ENCODE measurements around the gene XXYLT1. TPM values are rescaled to one million over a fixed set of nuclear protein-coding genes. Genes with fewer than 3 reads are reported as not detected.

XXYLT1 gene
- total and polyA plus RNA-seq, 2 of the 4 experiments (the other 2 are of a cell fraction) = 14.7 to 18.1 TPM

GRCh38 chr3:195265363-195265976 lies 5.5 kb downstream of the XXYLT1 start:
- intact Hi-C loops (cut with micrococcal nuclease) = no loop called here
- Histone ChIP-seq H2AK5ac (ENCODE audit: low read depth, low read length) (no peak overlapping the region), H3K14ac (replicated peaks; ENCODE audit: low read depth, low read length) (no peak overlapping the region), H2BK120ac (ENCODE audit: low read depth, low read length) (no peak overlapping the region), H3K27me3 (ENCODE audit: control insufficient read depth, insufficient read depth, low read length) (no peaks in the 10 kb centered on the region), H3K4me2 (ENCODE audit: low read depth, low read length) (no peak overlapping the region), H3K9me1 (ENCODE audit: insufficient read depth, low read length) (peaks cover 18% of the 10 kb centered on the region; the same call in 1 of the 2 replicates), H2AFZ (replicated peaks; ENCODE audit: low read length, poor library complexity) (no peak overlapping the region), H2BK5ac (ENCODE audit: low read depth, low read length, poor library complexity, severe bottlenecking) (no peak overlapping the region), H3K23ac (ENCODE audit: low read depth, low read length) (no peak overlapping the region), H4K8ac (ENCODE audit: low read depth in 2 of 2, low read length in 2 of 2) (no peak overlapping the region), H4K5ac (ENCODE audit: low read depth, low read length) (no peak overlapping the region), H3K56ac (ENCODE audit: extremely low read depth, insufficient read depth, low read length) (no peak overlapping the region), H3K79me1 (ENCODE audit: low read depth in 1 of 2, low read length in 2 of 2) (peaks cover 32 to 77% of the 10 kb centered on the region in 2 experiments), H4K91ac (ENCODE audit: insufficient read depth, low read depth, low read length) (no peak overlapping the region), H2BK20ac (ENCODE audit: low read depth, low read length) (no peak overlapping the region), H4K20me1 (ENCODE audit: insufficient read depth, low read length) (peaks cover 16% of the 10 kb centered on the region), H3K27ac (ENCODE audit: insufficient read depth, low read length) (no peak overlapping the region), H2AK9ac (replicated peaks; ENCODE audit: low read depth, low read length, poor library complexity) (no peak overlapping the region), H2BK15ac (ENCODE audit: low read depth, low read length) (no peak overlapping the region), H3K9ac (ENCODE audit: low read depth, low read length) (no peak overlapping the region), H3K4ac (ENCODE audit: low read depth, low read length) (no peak overlapping the region), H3K4me3 (ENCODE audit: insufficient read depth, low read depth, low read length) (no peak overlapping the region), H3K36me3 (ENCODE audit: control insufficient read depth, insufficient read depth, low read length) (peaks cover 3% of the 10 kb centered on the region; the same call in 1 of the 2 replicates), H3K4me1 (ENCODE audit: control insufficient read depth, insufficient read depth, low read length) (peaks cover 7% of the 10 kb centered on the region), H3K18ac (ENCODE audit: low read depth, low read length) (no peak overlapping the region), H3K9me3 (ENCODE audit: control insufficient read depth, insufficient read depth, low read length) (no peaks in the 10 kb centered on the region)
- in situ Hi-C loops (cut with MboI; ENCODE audit: low sequenced_read_pairs) = loop anchor here (5.0 kb wide), 1 partner anchor 588 kb away; no protein-coding TSS in a partner anchor
- dilution Hi-C loops (cut with HindIII; ENCODE audit: low sequenced_read_pairs, unreplicated experiment) = no loop called here
- ATAC-seq (ENCODE audit: low read depth) = no peak
- CTCF ChIA-PET = interaction anchor here (0.7 kb wide), 1 partner anchor 391 kb away, joined by 3 read pairs; no protein-coding TSS in a partner anchor
- DNase-seq = no peak
- whole genome bisulfite sequencing, 2 experiments (ENCODE audit: extremely low coverage in 2 of 2, insufficient read length in 1 of 2) = 91% methylated on average over 5 of the region's 13 CpGs; no CpG with 5 or more reads in 1 of the 2 experiments
- TF ChIP-seq POLR2A (IDR thresholded peaks at IDR 0.05; ENCODE audit: low read depth, low read length) = no peak
- no peak for TF ChIP-seq MXI1 (IDR thresholded peaks at IDR 0.05; ENCODE audit: borderline replicate concordance, low read depth, low read length)
- no peak for TF ChIP-seq BHLHE40 (IDR thresholded peaks at IDR 0.05; ENCODE audit: low read depth, low read length)
- TF ChIP-seq FOS (IDR thresholded peaks at IDR 0.05; ENCODE audit: low read depth, low read length) = no peak
- no peak for TF ChIP-seq RFX5 (IDR thresholded peaks at IDR 0.05; ENCODE audit: low read depth, low read length)
- TF ChIP-seq MAFK (IDR thresholded peaks at IDR 0.05; ENCODE audit: low read depth, low read length) = no peak
- TF ChIP-seq, protein P1, sequence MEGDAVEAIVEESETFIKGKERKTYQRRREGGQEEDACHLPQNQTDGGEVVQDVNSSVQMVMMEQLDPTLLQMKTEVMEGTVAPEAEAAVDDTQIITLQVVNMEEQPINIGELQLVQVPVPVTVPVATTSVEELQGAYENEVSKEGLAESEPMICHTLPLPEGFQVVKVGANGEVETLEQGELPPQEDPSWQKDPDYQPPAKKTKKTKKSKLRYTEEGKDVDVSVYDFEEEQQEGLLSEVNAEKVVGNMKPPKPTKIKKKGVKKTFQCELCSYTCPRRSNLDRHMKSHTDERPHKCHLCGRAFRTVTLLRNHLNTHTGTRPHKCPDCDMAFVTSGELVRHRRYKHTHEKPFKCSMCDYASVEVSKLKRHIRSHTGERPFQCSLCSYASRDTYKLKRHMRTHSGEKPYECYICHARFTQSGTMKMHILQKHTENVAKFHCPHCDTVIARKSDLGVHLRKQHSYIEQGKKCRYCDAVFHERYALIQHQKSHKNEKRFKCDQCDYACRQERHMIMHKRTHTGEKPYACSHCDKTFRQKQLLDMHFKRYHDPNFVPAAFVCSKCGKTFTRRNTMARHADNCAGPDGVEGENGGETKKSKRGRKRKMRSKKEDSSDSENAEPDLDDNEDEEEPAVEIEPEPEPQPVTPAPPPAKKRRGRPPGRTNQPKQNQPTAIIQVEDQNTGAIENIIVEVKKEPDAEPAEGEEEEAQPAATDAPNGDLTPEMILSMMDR (conservative IDR thresholded peaks at IDR 0.05; ENCODE audit: low read depth, low read length) = no peak
- no peak for TF ChIP-seq SMC3 (IDR thresholded peaks at IDR 0.05; ENCODE audit: low read depth, low read length)
- TF ChIP-seq, protein P2, sequence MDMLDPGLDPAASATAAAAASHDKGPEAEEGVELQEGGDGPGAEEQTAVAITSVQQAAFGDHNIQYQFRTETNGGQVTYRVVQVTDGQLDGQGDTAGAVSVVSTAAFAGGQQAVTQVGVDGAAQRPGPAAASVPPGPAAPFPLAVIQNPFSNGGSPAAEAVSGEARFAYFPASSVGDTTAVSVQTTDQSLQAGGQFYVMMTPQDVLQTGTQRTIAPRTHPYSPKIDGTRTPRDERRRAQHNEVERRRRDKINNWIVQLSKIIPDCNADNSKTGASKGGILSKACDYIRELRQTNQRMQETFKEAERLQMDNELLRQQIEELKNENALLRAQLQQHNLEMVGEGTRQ (IDR thresholded peaks at IDR 0.05; ENCODE audit: low read depth, low read length) = no peak
- no peak for TF ChIP-seq RAD21 (IDR thresholded peaks at IDR 0.05; ENCODE audit: low read length)
- TF ChIP-seq CEBPB (IDR thresholded peaks at IDR 0.05; ENCODE audit: low read depth, low read length) = no peak
- BruUV-seq (replicated peaks) = no TSS peak
- POLR2A ChIA-PET (ENCODE audit: unreplicated experiment) = no interaction called here

Measured in IMR-90 (cell line).